B cell (primary cell): ENCODE data around the gene LMO1. TPM values are rescaled to one million over a fixed set of nuclear protein-coding genes. Genes with fewer than 3 reads are reported as not detected.

ENCODE experiments used
- ATAC-seq: fragments of 200-7000 bp; cut with Tn5 transposase; one replicate; pipeline ENCODE4 v1.10.0; 2021; ENCODE audit warnings: low read depth, mild to moderate bottlenecking, moderate number of reproducible peaks, moderate library complexity
- CTCF ChIA-PET: fragments of 350-600 bp; sonication (Branson Sonifier 250); formaldehyde crosslinking; loops from one replicate; lab custom pipeline; 2021; ENCODE audit warnings: antibody characterized with exemption, inconsistent platforms; lab: Charles Lee
- POLR2A ChIA-PET: fragments of 350-600 bp; sonication (Branson Sonifier 250); formaldehyde crosslinking; loops from one replicate; lab custom pipeline; 2021; ENCODE audit warnings: antibody characterized with exemption; lab: Charles Lee
- DNase-seq: peaks from one replicate; pipeline ENCODE4 v3.0.0; 2013
- H2AFZ ChIP-seq: 2 replicates; pipeline ENCODE4 v1.6.1; 2012; ENCODE audit warnings: mild to moderate bottlenecking, low read depth, low read length; ENCODE audit not compliant: insufficient read depth, poor library complexity, severe bottlenecking
- H3K27ac ChIP-seq, 2 donors: 1 replicate in 1 of 2; 2 replicates in 1 of 2; pipeline ENCODE4 v1.5.1; 2012 to 2013; ENCODE audit warnings: low read length in 2 of 2, mild to moderate bottlenecking in 2 of 2, moderate library complexity in 1 of 2
- H3K27me3 ChIP-seq, 4 experiments: fragments of 200-600 bp in 1 of 4; sonication (generic) in 1 of 4; replicated peaks in 1 of 4; 1 replicate in 2 of 4; 2 replicates in 2 of 4; pipeline versions ENCODE4 v1.6.1 to v1.7.0; 2013 to 2016; ENCODE audit warnings: low read length in 3 of 4, mild to moderate bottlenecking in 2 of 4, mixed read lengths in 1 of 4, moderate library complexity in 1 of 4; ENCODE audit not compliant: insufficient read depth in 4 of 4, control insufficient read depth in 3 of 4; ENCODE audit errors: control extremely low read depth in 1 of 4
- H3K36me3 ChIP-seq, 2 experiments: replicated peaks in 1 of 2; 1 replicate in 1 of 2; 2 replicates in 1 of 2; pipeline versions ENCODE4 v1.6.1 to v1.7.1; 2013; ENCODE audit warnings: low read length in 1 of 2; ENCODE audit not compliant: insufficient read depth in 2 of 2, control insufficient read depth in 1 of 2; ENCODE audit errors: control extremely low read depth in 1 of 2, extremely low read depth in 1 of 2
- H3K4me1 ChIP-seq, 2 donors: fragments of 200-600 bp in 1 of 2; sonication (generic) in 1 of 2; 1 replicate in 1 of 2; 2 replicates in 1 of 2; pipeline versions ENCODE4 v1.5.1 to v1.6.1; 2013 to 2017; ENCODE audit warnings: low read length in 2 of 2; ENCODE audit not compliant: control insufficient read depth in 2 of 2, insufficient read depth in 2 of 2
- H3K4me2 ChIP-seq: replicated peaks from 2 replicates; pipeline ENCODE3; 2012; ENCODE audit warnings: mild to moderate bottlenecking, low read depth, low read length; ENCODE audit not compliant: poor library complexity, severe bottlenecking
- H3K4me3 ChIP-seq, 5 experiments: fragments of 200-600 bp in 1 of 5; sonication (generic) in 1 of 5; 1 replicate in 3 of 5; 2 replicates in 2 of 5; pipeline versions ENCODE4 v1.5.1 to v1.7.0; 2011 to 2016; ENCODE audit warnings: low read length in 4 of 5, mild to moderate bottlenecking in 4 of 5, low read depth in 2 of 5, control low read depth in 1 of 5, moderate library complexity in 1 of 5; ENCODE audit not compliant: insufficient read depth in 1 of 5; ENCODE audit errors: control extremely low read depth in 1 of 5, extremely low read depth in 1 of 5
- H3K79me2 ChIP-seq: fragments of 200-600 bp; sonication (generic); one replicate; pipeline ENCODE4 v1.6.0; 2016; ENCODE audit warnings: low read length; ENCODE audit not compliant: control insufficient read depth, insufficient read depth
- H3K9ac ChIP-seq: fragments of 200-600 bp; sonication (generic); 2 replicates; pipeline ENCODE4 v1.6.1; 2017; ENCODE audit warnings: mild to moderate bottlenecking, low read length, moderate library complexity
- H3K9me3 ChIP-seq, 3 donors: one replicate each; pipeline versions ENCODE4 v1.6.1 to v1.7.1; 2013; ENCODE audit warnings: low read length in 2 of 3; ENCODE audit not compliant: control insufficient read depth in 2 of 3, insufficient read depth in 1 of 3; ENCODE audit errors: control extremely low read depth in 1 of 3
- H4K20me1 ChIP-seq: 2 replicates; pipeline ENCODE4 v1.6.0; 2012; ENCODE audit warnings: mild to moderate bottlenecking, low read length; ENCODE audit not compliant: insufficient read depth, control insufficient read depth, poor library complexity, severe bottlenecking
- H3K27ac Mint-ChIP-seq: one replicate; pipeline ENCODE4 v1.8.0; 2021; ENCODE audit warnings: mixed read lengths
- H3K27me3 Mint-ChIP-seq: one replicate; pipeline ENCODE4 v1.8.0; 2021; ENCODE audit warnings: mixed read lengths
- H3K4me1 Mint-ChIP-seq: one replicate; pipeline ENCODE4 v1.8.0; 2021; ENCODE audit warnings: mixed read lengths
- H3K4me3 Mint-ChIP-seq: one replicate; pipeline ENCODE4 v1.8.0; 2021; ENCODE audit warnings: mixed read lengths
- H3K9me3 Mint-ChIP-seq: one replicate; pipeline ENCODE4 v1.8.0; 2022; ENCODE audit warnings: mixed read lengths; ENCODE audit not compliant: insufficient read depth
- EZH2 ChIP-seq: IDR thresholded peaks from 2 replicates; pipeline ENCODE4 v1.6.1; 2012; ENCODE audit warnings: borderline replicate concordance, low read depth, mild to moderate bottlenecking, moderate library complexity, low read length; ENCODE audit not compliant: insufficient read depth, poor library complexity, severe bottlenecking
- WGBS: methylation state at CpG from one replicate; pipeline ENCODE4 v1.1.5; 2013; ENCODE audit warnings: missing lambda C conversion rate; ENCODE audit not compliant: insufficient coverage; 5-methylcytosine and 5-hydroxymethylcytosine counted together
- intact Hi-C: fragments of 100-400 bp; cut with micrococcal nuclease; formaldehyde crosslinking; loops from one replicate; pipeline ENCODE4 v1.10.0; 2022
- polyA plus RNA-seq: library from polyadenylated mRNA; depleted of rRNA; stranded (reverse); fragments of >200 nt; gene quantifications from 2 replicates; pipeline ENCODE4 v1.2.3, GENCODE V29; 2012
- total RNA-seq, 2 donors: library from RNA; stranded (reverse); fragments of 120-200 nt in 1 of 2; gene quantifications; 1 replicate in 1 of 2; 2 replicates in 1 of 2; pipeline versions ENCODE4 v1.2.3 to v1.2.4, GENCODE V29; 2013 to 2022
- TF ChIP-seq, protein P1 (sequence below): fragments of 200-600 bp; IDR thresholded peaks from one replicate; pipeline ENCODE4 v1.8.0; 2022; ENCODE audit warnings: antibody characterized with exemption, mild to moderate bottlenecking

Gene LMO1
- total and polyA plus RNA-seq, 2 donors (not counting 1 experiment from before 2014, with no cell fraction given): 0.22 TPM; not detected in 1

DNA sequence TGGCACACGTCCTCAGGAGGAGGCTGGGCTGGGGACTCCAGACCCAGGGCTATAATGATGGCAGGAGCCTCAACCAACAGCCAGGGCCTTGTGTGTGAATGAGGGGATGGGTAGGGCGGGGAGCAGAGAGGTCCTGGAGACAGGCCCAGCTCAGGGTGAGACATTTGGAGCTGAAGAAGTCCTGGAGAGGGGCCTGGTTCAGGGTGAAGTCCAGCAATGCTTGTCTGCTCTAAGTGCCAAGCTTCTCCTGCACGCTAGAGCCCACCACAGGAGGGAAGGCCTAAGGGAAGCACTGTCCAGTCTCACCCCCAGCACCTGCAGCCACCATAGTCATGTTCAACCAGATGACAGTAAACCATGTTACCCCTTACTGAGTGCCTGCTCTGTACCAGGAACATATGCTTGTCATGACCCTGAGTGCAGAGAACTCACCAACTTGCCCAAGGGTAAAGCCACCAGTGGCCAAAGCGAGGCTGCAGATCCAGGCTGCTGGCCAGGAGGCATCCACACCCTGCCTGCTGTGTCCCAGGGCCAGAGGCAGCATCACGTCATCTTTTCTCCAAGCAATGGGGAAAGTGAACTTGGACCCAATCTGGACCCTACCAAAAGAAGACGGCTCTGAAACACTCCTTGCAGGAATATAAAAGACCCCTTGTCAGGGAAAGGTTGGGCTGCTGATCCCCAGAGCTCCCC is 24.0 kb downstream of the LMO1 start:
- Mint-ChIP-seq H3K27me3 (peaks cover 28% of the 10 kb centered on the region), H3K9me3 (peaks cover 4% of the 10 kb centered on the region)
- intact Hi-C loops: no loop called here

DNA sequence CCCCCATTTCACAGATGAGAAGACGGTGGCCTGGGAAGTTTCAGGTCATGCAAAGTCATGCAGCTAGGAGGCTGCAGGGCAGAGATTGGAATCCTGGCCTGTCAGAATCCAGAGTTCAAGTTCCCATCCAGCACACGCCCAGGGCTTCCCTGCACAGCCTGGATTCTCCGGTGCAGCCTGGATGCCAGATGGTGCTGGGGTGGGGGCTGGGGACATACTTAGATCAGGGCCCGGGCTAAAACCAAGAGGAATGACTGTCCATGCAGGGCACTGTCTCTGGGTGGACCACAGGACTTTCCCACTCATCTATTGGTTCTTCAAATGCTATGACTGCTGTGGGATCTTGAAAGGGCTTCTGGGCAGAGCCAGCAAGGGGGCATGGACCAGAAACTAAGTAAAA is 24.6 kb downstream of the LMO1 start:
- H3K4me1 ChIP-seq: peaks cover 6 to 10% of the 10 kb centered on the region in 2 donors
- DNase-seq: no peak
- H3K9ac ChIP-seq: no peak overlapping the region
- no peaks in the 10 kb centered on the region for H4K20me1 ChIP-seq
- peaks cover 0 to 9% (median 0%) of the 10 kb centered on the region in 4 experiments for H3K27me3 ChIP-seq
- no peaks in the 10 kb centered on the region for H3K36me3 ChIP-seq
- no peak overlapping the region for H3K4me3 ChIP-seq
- intact Hi-C loops: no loop called here
- TF ChIP-seq, protein P1, sequence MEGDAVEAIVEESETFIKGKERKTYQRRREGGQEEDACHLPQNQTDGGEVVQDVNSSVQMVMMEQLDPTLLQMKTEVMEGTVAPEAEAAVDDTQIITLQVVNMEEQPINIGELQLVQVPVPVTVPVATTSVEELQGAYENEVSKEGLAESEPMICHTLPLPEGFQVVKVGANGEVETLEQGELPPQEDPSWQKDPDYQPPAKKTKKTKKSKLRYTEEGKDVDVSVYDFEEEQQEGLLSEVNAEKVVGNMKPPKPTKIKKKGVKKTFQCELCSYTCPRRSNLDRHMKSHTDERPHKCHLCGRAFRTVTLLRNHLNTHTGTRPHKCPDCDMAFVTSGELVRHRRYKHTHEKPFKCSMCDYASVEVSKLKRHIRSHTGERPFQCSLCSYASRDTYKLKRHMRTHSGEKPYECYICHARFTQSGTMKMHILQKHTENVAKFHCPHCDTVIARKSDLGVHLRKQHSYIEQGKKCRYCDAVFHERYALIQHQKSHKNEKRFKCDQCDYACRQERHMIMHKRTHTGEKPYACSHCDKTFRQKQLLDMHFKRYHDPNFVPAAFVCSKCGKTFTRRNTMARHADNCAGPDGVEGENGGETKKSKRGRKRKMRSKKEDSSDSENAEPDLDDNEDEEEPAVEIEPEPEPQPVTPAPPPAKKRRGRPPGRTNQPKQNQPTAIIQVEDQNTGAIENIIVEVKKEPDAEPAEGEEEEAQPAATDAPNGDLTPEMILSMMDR: no peak
- no peak for TF ChIP-seq EZH2
- Mint-ChIP-seq H3K27me3 (peaks cover 22% of the 10 kb centered on the region), H3K9me3 (peaks cover 4% of the 10 kb centered on the region), H3K4me3 (no peak overlapping the region), H3K4me1 (peaks cover 13% of the 10 kb centered on the region), H3K27ac (no peak overlapping the region)
- no peak overlapping the region for H3K4me2 ChIP-seq
- 94% methylated on average over 4 of the region's 4 CpGs for WGBS
- H2AFZ ChIP-seq: no peak overlapping the region
- POLR2A ChIA-PET: no interaction called here
- H3K9me3 ChIP-seq: peaks cover 0 to 4% (median 0%) of the 10 kb centered on the region in 3 donors
- H3K79me2 ChIP-seq: no peaks in the 10 kb centered on the region
- H3K27ac ChIP-seq: no peak overlapping the region
- ATAC-seq: no peak
- CTCF ChIA-PET: interaction anchor here (1.1 kb wide), 1 partner anchor 25 kb away, joined by 6 read pairs; the partner anchor contains the start of gene LMO1

More for the DNA sequence above, 24.0 kb downstream of the LMO1 start:
- no peak for TF ChIP-seq EZH2
- TF ChIP-seq, protein P1: no peak
- H2AFZ ChIP-seq: no peak overlapping the region
- DNase-seq (no peak), ATAC-seq (no peak)
- no peak overlapping the region for H3K27ac Mint-ChIP-seq
- H3K4me3 Mint-ChIP-seq: no peak overlapping the region
- no peaks in the 10 kb centered on the region for H3K36me3 ChIP-seq
- peaks cover 11% of the 10 kb centered on the region for H3K4me1 Mint-ChIP-seq
- no peak overlapping the region for H3K4me3 ChIP-seq
- WGBS: 79% methylated on average over 6 of the region's 6 CpGs
- no peaks in the 10 kb centered on the region for H4K20me1 ChIP-seq
- no peak overlapping the region for H3K4me2 ChIP-seq
- peaks cover 0 to 9% (median 0%) of the 10 kb centered on the region in 4 experiments for H3K27me3 ChIP-seq
- ChIA-PET POLR2A (no interaction called here), CTCF (interaction anchor here (1.1 kb wide), 1 partner anchor 24 kb away, joined by 6 read pairs; the partner anchor contains the start of gene LMO1)
- peaks cover 4 to 10% of the 10 kb centered on the region in 2 donors for H3K4me1 ChIP-seq
- H3K27ac ChIP-seq: no peak overlapping the region
- H3K9me3 ChIP-seq: peaks cover 0 to 4% (median 0%) of the 10 kb centered on the region in 3 donors
- no peak overlapping the region for H3K9ac ChIP-seq
- no peaks in the 10 kb centered on the region for H3K79me2 ChIP-seq
